ENCODE measurements around the gene ADRM1.

Gene ADRM1

DNA sequence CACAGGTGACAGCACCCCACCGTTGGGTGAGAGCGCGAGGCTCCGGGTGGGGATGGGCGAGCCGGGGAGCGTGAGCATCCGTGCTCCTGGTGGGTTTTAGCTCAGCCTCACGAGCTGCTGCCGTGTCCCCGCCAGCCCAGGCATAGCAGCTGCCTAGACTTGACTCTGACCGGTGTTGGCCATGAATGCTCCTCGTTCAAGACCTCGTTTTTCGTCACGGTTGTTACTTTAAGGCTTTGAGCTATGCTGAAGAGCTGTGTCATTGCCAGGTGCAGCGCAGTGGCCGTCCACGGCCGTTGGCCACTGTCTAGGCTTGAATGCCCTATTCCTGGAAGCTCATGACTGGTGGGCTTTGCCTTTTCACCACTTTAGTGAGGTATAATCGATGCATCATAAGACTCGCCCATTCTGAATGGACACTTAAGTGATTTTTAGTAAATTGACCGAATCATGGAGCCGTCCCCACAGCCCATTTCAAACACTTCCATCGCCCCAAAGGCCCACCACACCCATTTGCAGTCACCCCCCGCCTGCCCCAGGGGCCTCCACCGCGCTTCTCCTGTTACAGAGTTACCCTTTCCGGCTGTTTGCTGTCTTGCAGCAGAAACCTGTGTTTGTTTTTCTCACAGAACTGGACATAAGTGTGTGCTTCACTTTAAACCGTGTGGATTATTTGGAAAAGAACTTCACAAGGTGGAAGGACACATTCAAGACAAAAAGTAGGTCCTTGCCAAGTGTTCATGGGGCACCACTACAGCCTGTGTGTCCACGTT is 21.4 kb upstream of the ADRM1 start:
- no peak for DNase-seq

DNA sequence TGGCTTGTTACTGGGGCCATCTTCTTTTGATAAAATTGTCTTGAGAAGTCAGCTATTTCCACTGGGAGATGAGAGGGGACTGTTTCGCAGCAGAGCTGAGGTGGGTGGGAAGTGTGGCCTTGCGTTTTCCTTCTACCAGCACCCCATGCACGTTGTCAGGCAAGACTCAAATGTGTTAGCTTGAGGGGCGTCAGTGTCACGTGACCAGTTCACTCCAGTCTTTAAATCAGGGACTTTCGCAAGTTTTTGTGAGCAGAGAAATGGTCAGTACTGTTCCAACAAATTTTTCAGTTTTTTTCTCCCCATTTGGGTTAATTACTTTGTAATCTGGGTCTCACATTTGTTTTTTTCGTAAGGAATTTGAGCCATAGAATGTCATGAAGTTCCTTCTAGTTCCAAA is 20.7 kb upstream of the ADRM1 start:
- DNase-seq = no peak

DNA sequence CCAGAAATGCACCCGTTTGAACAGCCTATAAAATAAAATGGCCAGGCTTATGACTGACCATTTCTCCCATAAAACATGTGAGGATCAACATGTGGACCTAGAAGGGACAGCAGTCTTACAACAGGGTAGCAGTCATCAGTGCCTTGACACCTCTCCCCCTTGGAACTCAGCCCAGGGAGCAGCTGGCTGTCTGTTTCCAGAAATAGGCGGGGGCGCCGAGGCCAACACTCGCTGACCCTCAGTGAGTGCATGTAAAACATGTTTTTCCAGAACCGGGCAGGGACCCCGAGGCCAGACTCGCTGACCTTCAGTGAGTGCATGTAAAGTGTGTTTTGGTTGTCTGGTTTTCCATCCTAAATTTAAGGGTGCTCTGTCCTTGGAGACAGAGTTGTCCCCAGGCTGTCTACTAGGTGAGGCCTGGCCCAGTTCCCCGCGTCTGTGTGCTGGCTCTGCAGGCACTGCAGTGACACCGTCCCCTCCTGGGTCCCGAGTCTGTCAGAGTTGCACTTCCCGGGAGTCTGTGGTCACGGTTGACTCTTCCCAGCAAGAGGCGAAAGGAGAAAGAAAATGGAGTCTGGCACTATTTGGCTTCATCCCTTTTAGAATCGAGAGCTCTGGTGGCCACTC is 19.8 kb upstream of the ADRM1 start:
- DNase-seq = no peak

DNA sequence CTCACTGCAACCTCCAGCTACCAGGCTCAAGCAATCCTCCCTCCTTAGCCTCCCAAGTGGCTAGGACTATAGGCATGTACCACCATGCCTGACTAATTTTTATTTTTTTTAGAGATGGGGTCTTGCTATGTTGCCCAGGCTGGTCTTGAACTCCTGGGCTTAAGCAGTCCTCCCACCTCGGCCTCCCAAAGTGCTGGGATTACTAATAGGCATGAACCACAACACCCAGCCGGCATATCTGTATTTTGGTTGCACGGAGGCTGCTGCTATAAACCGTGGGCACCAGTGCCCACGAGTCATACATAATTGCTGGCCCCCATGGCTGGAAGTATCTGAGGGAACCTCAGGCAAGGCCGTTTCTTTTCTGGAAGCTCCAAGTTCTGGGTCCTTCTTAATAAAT is 18.3 kb upstream of the ADRM1 start:
- DNase-seq = no peak

DNA sequence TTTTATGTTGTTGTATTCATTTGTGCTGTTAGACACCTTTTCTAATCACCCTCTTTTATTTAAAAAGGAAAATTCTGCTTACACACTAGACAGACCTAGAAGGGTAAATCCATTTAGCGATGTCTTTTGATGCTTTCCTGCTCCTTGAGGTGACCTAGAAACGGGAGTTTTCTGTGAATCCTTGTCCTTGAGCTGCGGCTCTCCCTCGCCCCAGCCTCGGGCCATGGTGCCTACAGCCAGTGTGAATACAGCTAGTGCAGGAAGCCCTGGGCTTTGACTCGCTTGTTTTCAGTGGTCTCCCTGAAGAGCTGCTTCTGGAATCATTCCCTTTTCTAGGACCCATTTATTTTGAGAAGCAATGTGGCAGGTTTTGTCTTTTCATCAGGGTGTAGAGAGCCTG is 17.6 kb upstream of the ADRM1 start:
- no peak for DNase-seq

DNA sequence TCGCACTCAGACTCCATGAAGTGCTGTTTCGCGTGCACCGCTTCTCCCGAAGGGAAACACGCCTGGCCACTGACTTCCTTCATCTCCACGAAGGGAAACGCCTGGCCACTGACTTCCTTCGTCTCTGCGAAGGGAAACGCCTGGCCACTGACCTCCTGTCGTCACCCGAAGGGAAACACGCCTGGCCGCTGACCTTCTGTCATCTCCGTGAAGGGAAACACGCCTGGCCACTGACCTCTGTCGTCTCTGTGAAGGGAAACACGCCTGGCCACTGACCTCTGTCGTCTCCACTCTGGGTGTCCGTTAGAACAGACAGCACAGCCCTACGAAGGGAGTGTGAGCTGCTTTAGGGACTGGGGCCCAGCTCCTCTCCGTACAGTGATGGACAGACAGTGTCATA is 17.1 kb upstream of the ADRM1 start:
- no peak for DNase-seq

DNA sequence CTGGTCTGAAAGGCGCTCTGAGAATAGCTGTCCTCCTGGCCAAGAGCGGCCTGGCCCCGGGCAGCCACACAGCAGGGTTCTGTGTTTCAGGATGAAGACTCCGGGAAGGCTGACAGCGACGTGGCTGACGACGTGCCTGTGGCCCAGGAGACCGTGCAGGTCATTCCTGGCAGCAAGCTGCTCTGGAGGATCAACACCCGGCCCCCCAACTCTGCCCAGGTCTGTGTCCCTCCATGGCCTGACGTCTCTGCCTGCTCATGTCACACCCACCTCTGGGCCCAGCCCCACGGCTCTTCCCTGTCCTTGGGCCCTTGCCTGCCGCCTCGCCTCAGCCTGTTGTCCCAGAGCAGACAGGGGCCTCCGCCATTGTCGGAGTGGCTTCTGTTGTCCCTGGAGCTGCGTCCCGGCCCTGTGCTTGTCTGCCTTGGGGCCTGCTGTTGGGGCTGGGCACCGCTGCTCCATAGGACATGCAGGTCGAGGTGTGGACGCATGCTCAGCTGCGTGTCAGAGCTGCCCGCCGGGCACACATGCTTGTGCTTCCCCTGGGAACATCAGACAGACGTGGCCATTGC is 16.2 kb upstream of the ADRM1 start:
- DNase-seq = no peak

DNA sequence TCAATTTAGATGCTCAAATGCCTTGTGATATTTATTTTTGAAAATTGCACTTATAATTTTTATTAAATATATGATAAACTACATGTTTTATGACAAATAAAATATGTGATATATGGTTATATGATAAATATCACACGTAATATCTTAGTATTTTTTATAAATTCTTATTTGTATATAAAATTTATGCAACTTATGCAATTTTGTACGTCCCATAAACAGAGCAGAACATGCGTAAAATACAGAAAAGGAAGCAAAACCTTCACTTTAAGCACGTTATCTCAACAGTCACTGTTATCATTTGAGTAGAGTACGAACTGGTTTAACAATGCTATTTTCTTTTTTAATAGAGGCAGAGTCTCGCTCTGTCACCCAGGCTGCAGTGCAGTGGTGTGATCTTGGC is 15.7 kb upstream of the ADRM1 start:
- DNase-seq = no peak

DNA sequence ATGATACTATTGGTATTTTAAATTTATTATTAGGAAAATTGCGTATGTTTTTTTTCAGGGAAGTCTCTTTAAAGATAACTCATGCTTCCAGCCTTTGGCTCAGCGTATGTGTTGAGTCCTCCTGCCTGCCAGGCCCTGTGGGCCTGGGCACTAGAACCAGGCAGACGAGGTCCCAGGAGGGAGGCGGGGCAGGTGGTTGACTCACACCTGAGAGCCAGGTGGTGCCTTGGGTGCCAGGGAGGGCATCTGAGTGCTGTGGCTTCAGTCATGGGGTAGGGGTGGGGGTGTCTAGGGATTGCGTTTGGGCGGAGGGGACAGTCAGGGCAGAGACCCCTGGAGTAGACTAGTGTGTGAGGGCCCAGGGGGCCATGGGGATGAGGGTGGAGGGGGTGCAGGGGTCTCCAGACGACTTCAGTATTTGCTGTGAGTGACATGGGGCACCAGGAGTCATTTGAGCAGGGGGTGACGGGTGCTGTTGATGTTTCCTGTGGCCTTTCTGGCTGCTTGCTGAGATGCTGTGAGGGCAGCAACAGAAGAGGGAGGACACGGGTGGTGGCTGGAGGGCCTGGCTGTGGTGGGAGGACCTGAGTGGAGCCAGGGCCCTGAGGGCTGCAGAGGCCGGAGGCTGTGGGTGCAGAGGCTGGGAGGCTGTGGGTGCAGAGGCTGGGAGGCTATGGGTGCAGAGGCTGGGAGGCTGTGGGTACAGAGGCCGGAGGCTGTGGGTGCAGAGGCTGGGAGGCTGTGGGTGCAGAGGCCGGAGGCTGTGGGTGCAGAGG is 14.8 kb upstream of the ADRM1 start:
- DNase-seq = no peak

DNA sequence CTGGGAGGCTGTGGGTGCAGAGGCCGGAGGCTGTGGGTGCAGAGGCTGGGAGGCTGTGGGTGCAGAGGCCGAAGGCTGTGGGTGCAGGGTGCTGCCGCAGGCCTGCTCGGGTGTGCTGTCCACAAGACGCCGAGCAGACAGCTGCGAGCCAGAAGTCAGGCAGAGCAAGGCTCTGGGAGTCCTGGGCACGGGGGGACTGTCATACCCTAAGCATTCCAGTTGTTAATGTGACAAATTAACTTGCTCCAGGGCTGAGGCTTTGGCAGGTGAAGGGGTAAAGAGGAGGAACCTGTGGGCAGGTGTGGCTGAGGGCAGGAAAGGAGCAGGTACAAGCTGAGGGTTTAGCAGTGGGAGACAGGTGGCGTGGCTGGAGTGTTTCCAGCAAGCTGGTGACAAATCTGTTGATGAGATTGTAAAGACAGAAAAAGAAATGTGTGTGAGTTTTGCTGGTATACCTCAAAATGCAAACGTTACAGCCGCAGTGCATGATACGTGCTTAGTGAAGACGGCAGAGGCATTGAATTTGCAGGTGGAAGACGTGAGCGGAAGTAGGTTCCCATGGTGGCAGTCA is 14.2 kb upstream of the ADRM1 start:
- DNase-seq = no peak

DNA sequence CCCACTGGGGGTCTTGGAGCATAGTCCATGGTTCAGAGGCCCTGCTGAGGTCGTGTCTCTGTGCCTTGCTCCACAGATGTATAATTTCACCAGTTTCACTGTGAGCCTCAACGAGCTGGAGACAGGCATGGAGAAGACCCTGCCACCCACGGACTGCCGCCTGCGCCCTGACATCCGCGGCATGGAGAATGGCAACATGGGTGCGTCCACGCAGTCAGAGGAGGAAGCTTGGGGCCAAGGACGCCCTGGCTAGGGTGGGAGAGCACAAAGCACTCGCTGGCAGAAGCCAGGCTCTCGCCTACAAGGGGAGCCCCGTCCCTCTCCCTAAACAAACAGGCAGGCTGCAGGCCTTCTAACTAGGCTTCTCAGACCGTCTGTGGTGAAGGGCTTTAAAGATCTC is 13.7 kb upstream of the ADRM1 start:
- DNase-seq = no peak

DNA sequence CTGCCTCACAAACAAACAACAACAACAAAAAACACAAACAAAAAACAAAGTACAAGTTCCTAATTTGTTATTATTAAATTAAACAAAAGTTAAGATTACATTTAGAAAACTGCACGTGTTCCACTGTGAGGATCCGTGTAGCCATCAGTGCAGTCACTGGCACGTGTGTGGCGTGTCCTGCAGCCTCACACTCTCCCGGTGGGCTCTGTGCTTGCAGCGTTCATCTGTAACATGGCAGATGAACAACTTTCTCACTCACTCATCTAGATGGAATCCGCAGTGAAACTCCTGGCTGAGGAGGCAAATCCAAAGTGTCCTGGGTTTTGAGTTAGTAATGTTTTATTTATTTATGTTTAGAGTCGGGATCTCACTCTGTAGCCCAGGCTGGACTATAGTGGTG is 12.9 kb upstream of the ADRM1 start:
- DNase-seq = no peak

DNA sequence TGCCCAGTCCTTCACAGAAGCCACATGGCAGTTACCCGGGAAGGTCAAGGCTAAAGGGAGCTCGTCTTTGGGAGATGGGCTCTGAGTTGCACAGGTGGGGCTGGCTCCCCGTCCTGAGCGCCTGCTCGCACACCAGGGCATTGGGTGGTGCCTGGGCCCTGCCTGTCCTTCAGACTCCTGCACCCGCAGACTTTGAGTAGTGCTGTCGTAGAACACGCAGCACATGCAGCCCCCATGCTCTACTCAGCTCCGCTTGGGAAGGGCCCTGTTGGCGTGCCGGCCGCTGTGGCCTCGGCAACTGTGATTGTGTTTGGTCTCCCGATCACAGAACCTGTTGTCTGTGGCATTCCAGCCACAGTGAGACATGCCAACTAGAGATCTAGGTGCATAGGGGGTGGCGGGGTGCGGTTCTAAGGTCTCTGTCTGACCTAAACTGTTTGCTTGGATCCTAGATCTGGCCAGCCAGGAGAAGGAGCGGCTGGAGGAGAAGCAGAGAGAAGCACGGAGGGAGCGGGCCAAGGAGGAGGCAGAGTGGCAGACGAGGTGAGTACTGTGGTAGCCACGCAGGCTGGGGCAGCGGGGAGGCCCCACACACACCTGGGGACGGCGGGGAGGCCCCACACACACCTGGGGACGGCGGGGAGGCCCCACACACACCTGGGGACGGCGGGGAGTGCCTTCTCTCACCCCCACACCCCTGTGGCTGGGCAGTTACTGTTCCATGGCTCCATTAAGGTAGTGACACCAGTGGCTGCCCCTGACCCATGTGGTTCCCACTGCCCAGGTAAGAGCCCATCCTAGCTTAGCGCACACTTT is 11.3 kb upstream of the ADRM1 start:
- DNase-seq = no peak

DNA sequence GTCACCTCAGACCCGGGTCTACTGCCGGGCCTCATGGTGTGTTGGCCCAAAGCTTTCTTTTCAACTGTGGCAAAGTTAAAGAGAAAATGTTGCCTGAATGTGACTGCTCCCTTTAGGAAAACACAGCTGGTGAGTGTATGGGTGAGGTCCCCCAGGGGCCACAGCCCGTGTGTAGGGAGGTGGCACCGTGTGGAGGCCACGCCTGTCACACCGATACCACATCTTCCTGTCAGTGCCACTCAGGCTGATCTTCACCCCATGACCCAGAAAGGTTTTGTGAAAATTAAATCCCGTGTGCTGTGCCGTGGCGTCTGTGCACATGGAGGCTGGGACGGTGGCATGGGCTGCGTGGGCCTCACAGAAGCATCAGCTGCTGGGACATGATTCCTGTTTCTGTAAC is 10.7 kb upstream of the ADRM1 start:
- no peak for DNase-seq

DNA sequence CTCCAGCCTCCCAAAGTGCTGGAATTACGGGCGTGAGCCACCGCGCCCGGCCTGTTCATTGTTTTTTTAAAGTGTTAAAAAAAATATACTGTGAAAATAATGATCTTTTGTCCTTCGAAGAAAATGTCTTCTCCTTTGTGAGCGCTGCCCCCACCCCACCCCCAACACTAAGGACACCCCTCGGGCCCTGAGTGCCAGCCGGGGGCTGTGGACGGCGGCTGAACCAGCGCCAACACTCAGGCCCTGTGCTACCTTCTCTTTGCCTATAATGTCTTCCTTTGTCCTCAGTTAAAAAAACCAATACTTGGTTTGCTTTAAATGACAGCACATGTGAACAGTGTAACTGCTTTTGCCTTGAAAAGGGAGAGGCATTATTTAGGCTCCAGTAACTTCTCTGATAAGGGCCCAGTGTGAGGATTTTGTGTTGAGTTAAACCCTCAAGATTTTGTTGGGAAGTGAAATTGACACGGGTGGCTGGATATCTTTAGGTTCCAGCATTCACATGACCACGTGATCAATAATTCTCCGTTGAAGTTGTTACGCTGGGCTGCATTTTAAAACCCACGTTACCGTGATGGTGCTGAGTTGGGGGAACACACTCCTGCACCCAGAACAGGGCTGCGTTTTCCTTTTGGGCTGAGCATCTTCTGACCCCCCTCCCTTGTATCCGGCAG is 9.5 kb upstream of the ADRM1 start:
- no peak for DNase-seq

DNA sequence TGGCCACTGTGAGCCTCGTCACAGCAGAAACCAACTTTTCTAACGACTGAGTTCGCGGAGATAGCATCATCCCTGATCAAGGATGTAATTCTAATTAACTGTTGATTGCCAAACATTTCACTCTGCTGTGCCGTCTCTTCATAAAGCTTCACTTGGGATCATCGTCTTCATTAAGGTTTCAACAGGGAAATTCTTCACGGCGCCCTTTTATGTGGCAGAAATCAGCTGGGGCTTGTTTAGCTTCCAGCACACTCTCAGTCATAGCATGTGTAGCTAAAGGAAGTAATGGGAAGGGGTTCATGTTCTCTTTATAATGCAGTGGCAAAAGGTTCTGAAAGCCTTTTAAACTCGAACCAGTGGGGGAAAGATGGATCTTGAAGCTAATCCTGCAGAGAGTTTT is 8.9 kb upstream of the ADRM1 start:
- DNase-seq = no peak

DNA sequence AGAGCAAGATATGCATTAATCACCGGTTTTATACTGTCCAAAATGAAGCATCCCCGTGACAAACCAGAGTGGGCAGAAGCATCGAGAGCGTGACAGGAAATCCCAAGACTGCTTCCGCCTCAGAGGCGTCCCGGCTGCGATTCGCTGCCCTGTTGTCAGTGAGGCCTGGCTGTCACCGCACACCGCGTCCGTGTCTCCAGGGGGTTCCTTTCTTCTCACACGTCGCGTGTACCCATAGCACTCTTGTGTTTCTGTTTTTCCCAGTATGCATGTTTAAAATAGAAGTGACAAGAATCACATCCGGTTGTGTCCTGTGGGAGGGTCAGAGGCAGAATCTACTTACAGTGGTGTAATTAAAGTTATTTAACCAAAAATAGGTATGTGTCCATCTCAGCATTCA is 8.3 kb upstream of the ADRM1 start:
- DNase-seq = no peak

DNA sequence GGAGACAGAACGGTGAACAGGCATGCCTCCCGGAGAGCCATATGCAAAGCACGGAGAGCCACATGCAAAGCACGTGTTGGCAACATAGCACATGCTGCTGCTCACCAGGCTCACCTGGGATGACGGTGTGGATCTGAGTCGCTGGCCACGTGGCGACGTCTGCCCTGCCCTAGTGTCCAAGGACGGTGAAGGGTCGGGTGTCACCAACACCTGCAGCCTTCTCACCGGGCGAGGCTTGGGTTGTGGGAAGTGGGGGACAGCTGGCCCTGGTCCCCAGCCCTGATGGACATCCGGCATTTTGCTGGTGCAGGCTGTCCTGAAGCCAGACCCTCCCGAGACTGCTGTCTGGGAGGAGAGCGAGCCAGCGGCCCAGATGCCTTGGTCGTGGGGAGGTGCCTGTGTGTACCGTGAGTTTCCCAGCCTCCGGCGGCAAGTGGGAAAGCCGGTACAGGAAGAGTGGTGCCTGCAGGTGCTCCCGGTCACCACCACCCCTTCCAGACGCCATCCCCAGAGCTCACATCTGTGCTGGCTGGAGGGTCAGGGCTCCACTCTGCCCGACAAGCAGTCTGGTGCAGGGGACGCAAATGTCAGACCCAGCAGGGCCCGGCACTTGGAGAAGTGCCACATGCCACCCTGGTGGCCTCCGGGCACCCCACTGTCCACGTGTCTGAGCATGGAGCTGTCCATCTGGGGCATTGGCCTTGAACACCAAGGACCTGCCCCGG is 5.9 kb upstream of the ADRM1 start:
- no peak for DNase-seq

DNA sequence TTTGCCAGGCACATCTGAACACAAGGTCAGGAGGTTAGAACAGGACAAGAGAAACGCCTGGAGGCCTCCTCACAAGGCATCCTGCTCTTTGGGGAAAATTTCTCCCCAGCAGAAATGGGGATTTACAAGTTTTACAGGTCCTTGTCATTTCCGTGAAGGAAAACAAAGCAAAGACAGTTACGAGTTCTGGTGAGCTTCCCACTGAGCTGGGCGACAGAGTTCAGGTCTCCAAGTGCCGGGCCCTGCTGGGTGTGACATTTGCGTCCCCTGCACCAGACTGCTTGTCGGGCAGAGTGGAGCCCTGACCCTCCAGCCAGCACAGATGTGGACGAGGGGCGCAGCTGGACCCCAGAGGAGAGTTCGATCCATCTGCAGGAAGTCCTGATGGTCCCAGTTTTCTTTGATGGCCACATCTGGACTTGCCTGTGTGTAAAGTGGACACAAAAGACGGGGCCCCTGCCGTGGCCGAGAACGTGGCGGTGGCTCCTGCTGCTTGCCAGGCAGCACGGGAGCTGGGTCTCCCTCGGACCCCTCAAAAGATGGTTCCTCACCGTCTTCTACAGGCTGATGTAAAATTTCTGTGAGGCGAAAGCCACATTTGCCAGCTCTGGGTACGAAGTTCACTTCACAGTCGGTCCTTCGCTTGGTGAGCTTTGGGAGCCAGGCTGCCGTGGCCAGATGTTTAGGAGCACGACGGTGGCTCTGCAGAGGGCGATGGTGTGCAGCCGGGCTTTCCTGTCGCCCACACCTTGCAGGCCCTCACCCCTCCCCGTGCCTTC is 5.2 kb upstream of the ADRM1 start:
- DNase-seq = no peak

DNA sequence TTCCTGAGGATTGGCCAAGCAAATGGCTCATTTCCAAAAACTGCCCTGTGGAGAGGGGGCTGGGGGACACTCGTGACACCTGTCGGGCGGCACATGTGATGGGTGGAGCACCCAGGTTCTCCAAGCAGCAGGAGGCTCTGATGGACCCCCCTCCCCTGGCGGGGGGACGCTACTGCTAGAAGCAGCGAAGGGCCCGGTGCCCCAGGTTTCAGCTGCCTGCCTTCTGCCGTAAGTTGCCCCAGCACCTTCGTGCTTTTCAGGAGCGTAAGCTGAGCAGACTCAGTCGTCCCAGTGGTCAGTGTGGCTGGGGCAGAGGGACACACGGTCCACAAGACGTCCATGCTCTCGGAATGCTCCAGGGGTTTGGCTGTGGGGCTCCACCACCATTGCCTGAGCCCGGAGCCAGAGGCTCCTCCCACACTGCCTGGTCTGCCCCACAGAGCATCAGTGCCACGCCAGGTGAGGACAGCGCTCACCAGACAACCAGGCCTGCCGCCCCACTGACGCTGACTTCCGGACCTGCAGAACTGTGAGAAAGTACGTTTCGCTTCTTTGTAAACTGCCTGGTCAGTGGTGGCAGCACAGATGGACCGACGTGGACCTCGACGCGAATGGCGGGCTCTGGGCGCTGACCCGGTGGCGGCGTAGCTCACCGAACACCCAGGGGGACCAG is 4.1 kb upstream of the ADRM1 start:
- DNase-seq = no peak
